ENCODE data around the gene PHGDH.

The PHGDH gene

DNA sequence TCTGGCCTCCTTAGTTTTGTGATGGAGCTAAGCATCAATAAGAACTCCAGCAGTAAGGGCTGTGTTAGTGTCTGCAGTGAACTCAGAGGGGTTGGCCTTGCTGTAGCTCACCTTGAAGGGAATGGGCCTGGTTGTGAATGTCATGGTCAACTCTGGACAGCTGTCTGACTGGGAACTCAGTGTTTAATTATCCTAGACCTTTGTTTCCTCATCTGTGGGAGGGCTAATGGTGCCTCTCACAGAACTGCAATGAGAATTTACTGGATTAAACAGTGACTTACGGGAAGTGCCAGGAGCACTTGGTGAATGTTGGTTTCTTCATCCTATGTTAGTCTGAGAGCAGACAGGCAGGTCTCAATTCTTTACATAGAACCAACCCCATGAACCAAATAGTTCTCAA lies 33.3 kb downstream of the PHGDH start:
- TF ChIP-seq FOXP2 (optimal IDR thresholded peaks at IDR 0.05; ENCODE audit: borderline replicate concordance, extremely low read depth, extremely low read length, insufficient read depth) = no peak
- TF ChIP-seq POLR2AphosphoS5 (IDR thresholded peaks at IDR 0.05; ENCODE audit: low read depth, low read length) = no peak
- TF ChIP-seq TAF1 (IDR thresholded peaks at IDR 0.05; ENCODE audit: borderline replicate concordance, insufficient read depth, low read length) = no peak
- TF ChIP-seq, protein P1, sequence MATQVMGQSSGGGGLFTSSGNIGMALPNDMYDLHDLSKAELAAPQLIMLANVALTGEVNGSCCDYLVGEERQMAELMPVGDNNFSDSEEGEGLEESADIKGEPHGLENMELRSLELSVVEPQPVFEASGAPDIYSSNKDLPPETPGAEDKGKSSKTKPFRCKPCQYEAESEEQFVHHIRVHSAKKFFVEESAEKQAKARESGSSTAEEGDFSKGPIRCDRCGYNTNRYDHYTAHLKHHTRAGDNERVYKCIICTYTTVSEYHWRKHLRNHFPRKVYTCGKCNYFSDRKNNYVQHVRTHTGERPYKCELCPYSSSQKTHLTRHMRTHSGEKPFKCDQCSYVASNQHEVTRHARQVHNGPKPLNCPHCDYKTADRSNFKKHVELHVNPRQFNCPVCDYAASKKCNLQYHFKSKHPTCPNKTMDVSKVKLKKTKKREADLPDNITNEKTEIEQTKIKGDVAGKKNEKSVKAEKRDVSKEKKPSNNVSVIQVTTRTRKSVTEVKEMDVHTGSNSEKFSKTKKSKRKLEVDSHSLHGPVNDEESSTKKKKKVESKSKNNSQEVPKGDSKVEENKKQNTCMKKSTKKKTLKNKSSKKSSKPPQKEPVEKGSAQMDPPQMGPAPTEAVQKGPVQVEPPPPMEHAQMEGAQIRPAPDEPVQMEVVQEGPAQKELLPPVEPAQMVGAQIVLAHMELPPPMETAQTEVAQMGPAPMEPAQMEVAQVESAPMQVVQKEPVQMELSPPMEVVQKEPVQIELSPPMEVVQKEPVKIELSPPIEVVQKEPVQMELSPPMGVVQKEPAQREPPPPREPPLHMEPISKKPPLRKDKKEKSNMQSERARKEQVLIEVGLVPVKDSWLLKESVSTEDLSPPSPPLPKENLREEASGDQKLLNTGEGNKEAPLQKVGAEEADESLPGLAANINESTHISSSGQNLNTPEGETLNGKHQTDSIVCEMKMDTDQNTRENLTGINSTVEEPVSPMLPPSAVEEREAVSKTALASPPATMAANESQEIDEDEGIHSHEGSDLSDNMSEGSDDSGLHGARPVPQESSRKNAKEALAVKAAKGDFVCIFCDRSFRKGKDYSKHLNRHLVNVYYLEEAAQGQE (IDR thresholded peaks at IDR 0.05; ENCODE audit: insufficient read depth in 1 of 2, low read depth in 2 of 2, low read length in 2 of 2) = no peak
- no peak for TF ChIP-seq SIN3A (IDR thresholded peaks at IDR 0.05; ENCODE audit: borderline replicate concordance, insufficient read depth, low read length)

- TF ChIP-seq FOXP2 (optimal IDR thresholded peaks at IDR 0.05; ENCODE audit: borderline replicate concordance, extremely low read depth, extremely low read length, insufficient read depth) (no peak), SIN3A (IDR thresholded peaks at IDR 0.05; ENCODE audit: borderline replicate concordance, insufficient read depth, low read length) (no peak), TAF1 (IDR thresholded peaks at IDR 0.05; ENCODE audit: borderline replicate concordance, insufficient read depth, low read length) (no peak)
- TF ChIP-seq, protein P1 (IDR thresholded peaks at IDR 0.05; ENCODE audit: insufficient read depth in 1 of 2, low read depth in 2 of 2, low read length in 2 of 2) = no peak
Measured at GRCh38 chr1:119747451-119747850, 35.7 kb downstream of the PHGDH start.

GRCh38 chr1:119748040-119748439 lies 36.3 kb downstream of the PHGDH start:
- TF ChIP-seq FOXP2 (optimal IDR thresholded peaks at IDR 0.05; ENCODE audit: borderline replicate concordance, extremely low read depth, extremely low read length, insufficient read depth) (no peak), SIN3A (IDR thresholded peaks at IDR 0.05; ENCODE audit: borderline replicate concordance, insufficient read depth, low read length) (no peak), POLR2AphosphoS5 (IDR thresholded peaks at IDR 0.05; ENCODE audit: low read depth, low read length) (no peak), TAF1 (IDR thresholded peaks at IDR 0.05; ENCODE audit: borderline replicate concordance, insufficient read depth, low read length) (no peak)
- TF ChIP-seq, protein P1 (IDR thresholded peaks at IDR 0.05; ENCODE audit: insufficient read depth in 1 of 2, low read depth in 2 of 2, low read length in 2 of 2) = no peak

DNA sequence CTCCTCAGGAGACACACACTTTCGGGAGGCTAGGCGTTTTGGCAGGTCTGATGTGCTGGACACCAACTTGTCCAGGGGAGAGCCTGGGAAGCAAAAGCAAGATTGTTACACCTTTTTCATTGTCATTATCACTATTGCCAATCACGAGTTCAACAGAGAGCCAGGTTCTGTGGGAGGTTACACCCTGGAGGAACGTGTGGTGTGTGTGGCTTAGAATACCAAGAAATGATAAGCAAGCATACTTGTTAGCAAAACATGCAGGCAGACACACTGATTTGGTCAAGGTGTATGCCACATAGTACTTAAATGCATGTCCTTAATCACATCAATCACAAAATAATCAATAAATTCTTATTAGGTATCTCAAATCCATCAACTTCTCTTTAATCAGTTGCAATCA lies 40.9 kb downstream of the PHGDH start:
- no peak for TF ChIP-seq POLR2AphosphoS5 (IDR thresholded peaks at IDR 0.05; ENCODE audit: low read depth, low read length)
- TF ChIP-seq SIN3A (IDR thresholded peaks at IDR 0.05; ENCODE audit: borderline replicate concordance, insufficient read depth, low read length) = no peak
- no peak for TF ChIP-seq FOXP2 (optimal IDR thresholded peaks at IDR 0.05; ENCODE audit: borderline replicate concordance, extremely low read depth, extremely low read length, insufficient read depth)
- TF ChIP-seq, protein P1 (IDR thresholded peaks at IDR 0.05; ENCODE audit: insufficient read depth in 1 of 2, low read depth in 2 of 2, low read length in 2 of 2) = no peak
- no peak for TF ChIP-seq TAF1 (IDR thresholded peaks at IDR 0.05; ENCODE audit: borderline replicate concordance, insufficient read depth, low read length)

DNA sequence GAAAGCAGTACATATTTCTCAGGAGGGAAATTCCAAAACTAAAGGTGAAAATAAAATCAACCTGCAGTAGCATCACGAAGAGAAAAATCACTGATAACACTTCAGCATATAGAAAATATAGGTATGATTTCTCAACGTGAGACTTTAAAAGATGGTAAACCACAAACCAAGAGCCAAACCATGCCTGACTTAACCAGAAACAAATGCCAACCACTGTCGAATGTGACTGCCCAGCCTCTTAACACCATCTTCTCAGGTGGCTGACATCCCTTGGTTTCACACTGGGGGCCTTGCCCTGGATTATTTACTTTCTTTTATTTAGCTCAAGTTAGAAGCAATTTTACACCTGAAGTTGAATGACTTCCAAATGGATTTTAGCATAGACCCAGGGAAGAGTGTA lies 46.9 kb downstream of the PHGDH start:
- TF ChIP-seq POLR2AphosphoS5 (IDR thresholded peaks at IDR 0.05; ENCODE audit: low read depth, low read length) = no peak
- no peak for TF ChIP-seq FOXP2 (optimal IDR thresholded peaks at IDR 0.05; ENCODE audit: borderline replicate concordance, extremely low read depth, extremely low read length, insufficient read depth)
- no peak for TF ChIP-seq TAF1 (IDR thresholded peaks at IDR 0.05; ENCODE audit: borderline replicate concordance, insufficient read depth, low read length)
- no peak for TF ChIP-seq SIN3A (IDR thresholded peaks at IDR 0.05; ENCODE audit: borderline replicate concordance, insufficient read depth, low read length)
- TF ChIP-seq, protein P1 (IDR thresholded peaks at IDR 0.05; ENCODE audit: insufficient read depth in 1 of 2, low read depth in 2 of 2, low read length in 2 of 2) = no peak

All from PFSK-1 (cell line).